Nephron progenitor cell (in vitro differentiated cells): ENCODE measurements around the gene KRTAP4-4.
A peak's percentile ranks its signal among the peaks of the same experiment; 100 is the strongest.
"Not testable (repeated sequence)": the region's sequence is repeated elsewhere in the genome, so short reads cannot be mapped to it uniquely, and the experiment has no call there.

ENCODE experiments used
- DNase-seq: peaks from one replicate; pipeline ENCODE4 v3.0.0; 2021
- H3K27ac Mint-ChIP-seq: 2 replicates; pipeline ENCODE4 v1.8.0; 2021; ENCODE audit warnings: mild to moderate bottlenecking, moderate library complexity, mixed read lengths
- H3K27me3 Mint-ChIP-seq: 2 replicates; pipeline ENCODE4 v1.8.0; 2021; ENCODE audit warnings: mild to moderate bottlenecking, low read depth, mixed read lengths; ENCODE audit not compliant: poor library complexity
- H3K36me3 Mint-ChIP-seq: 2 replicates; pipeline ENCODE4 v1.8.0; 2021; ENCODE audit warnings: low read depth, mixed read lengths
- H3K4me1 Mint-ChIP-seq: 2 replicates; pipeline ENCODE4 v1.8.0; 2021; ENCODE audit warnings: mixed read lengths
- H3K4me3 Mint-ChIP-seq: 2 replicates; pipeline ENCODE4 v1.8.0; 2021; ENCODE audit warnings: mild to moderate bottlenecking, moderate library complexity, mixed read lengths
- H3K9me3 Mint-ChIP-seq: 2 replicates; pipeline ENCODE4 v1.8.0; 2021; ENCODE audit warnings: mild to moderate bottlenecking, moderate library complexity, mixed read lengths
- CTCF ChIP-seq: fragments of 200-600 bp; sonication (generic); IDR thresholded peaks from 2 replicates; pipeline ENCODE4 v1.5.0; 2021; ENCODE audit warnings: antibody characterized with exemption

Gene KRTAP4-4

DNA sequence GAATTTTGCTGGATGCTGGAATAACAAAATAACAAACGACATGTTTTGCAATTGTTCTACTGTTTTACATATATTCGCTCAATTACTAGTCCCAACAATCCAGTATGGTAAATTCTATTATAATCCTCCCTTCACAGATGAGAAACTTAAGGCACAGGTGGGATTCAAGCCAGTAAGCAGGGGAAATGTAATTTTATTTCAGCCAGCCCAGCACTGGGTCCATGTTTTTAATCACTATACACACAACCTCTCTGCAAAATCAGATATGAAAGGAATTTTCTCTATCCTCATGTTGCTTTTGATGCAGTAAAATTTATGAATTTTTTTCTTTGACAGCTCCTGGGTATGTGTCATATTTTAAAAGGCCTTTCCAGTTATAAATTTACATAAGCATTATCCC lies 15.3 kb downstream of the KRTAP4-4 start:
- no peak overlapping the region for H3K27ac Mint-ChIP-seq
- no peak overlapping the region for H3K4me3 Mint-ChIP-seq
- peaks cover 14% of the 10 kb centered on the region for H3K36me3 Mint-ChIP-seq
- H3K9me3 Mint-ChIP-seq: peaks cover 36% of the 10 kb centered on the region
- TF ChIP-seq CTCF: no peak
- no peaks in the 10 kb centered on the region for H3K4me1 Mint-ChIP-seq
- peaks cover 7% of the 10 kb centered on the region for H3K27me3 Mint-ChIP-seq
- DNase-seq: no peak

DNA sequence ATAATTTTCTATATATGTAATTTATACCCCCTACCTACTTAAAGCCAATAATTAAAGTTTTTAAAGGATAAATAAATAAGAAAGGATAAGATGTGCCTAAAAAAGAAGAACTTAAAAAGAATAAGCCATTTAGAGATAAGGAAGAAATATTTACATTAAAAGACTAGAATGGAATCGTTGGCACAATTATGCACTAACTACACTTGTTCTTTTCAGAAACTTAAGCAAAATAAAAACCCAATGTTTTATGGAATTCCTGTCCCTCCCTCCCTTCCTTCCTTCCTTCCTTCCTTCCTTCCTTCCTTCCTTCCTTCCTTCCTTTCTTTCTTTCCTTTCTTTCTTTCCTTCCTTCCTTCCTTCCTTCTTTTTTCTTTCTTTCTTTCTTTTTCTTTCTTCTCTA lies 15.7 kb downstream of the KRTAP4-4 start:
- H3K4me3 Mint-ChIP-seq: no peak overlapping the region
- H3K9me3 Mint-ChIP-seq: peaks cover 37% of the 10 kb centered on the region
- no peak overlapping the region for H3K27ac Mint-ChIP-seq
- H3K36me3 Mint-ChIP-seq: peaks cover 14% of the 10 kb centered on the region
- DNase-seq: no peak
- H3K27me3 Mint-ChIP-seq: peaks cover 7% of the 10 kb centered on the region
- no peak for TF ChIP-seq CTCF
- no peaks in the 10 kb centered on the region for H3K4me1 Mint-ChIP-seq

DNA sequence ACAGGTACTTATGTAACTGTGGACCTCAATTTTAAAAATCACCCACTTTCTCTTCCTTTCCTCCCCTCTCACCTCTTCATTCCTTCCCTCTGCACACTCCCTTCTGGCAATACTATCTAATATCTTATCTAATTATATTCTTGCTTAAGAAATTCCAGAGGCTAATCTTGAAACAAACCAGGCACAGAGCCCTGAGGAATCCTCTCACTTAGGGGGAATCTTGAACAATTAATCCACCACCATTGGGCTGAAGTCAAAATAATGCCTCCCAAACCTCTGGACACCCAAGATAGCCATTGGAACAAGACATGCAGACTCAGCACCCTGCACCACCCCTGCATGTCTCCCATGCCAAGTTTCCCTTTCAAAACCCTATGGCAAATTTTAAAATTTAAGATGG lies 19.2 kb downstream of the KRTAP4-4 start:
- Mint-ChIP-seq H3K9me3 (peaks cover 61% of the 10 kb centered on the region), H3K4me3 (no peak overlapping the region), H3K27me3 (peaks cover 8% of the 10 kb centered on the region), H3K4me1 (no peaks in the 10 kb centered on the region), H3K27ac (no peak overlapping the region), H3K36me3 (peaks cover 14% of the 10 kb centered on the region)
- no peak for TF ChIP-seq CTCF
- no peak for DNase-seq

DNA sequence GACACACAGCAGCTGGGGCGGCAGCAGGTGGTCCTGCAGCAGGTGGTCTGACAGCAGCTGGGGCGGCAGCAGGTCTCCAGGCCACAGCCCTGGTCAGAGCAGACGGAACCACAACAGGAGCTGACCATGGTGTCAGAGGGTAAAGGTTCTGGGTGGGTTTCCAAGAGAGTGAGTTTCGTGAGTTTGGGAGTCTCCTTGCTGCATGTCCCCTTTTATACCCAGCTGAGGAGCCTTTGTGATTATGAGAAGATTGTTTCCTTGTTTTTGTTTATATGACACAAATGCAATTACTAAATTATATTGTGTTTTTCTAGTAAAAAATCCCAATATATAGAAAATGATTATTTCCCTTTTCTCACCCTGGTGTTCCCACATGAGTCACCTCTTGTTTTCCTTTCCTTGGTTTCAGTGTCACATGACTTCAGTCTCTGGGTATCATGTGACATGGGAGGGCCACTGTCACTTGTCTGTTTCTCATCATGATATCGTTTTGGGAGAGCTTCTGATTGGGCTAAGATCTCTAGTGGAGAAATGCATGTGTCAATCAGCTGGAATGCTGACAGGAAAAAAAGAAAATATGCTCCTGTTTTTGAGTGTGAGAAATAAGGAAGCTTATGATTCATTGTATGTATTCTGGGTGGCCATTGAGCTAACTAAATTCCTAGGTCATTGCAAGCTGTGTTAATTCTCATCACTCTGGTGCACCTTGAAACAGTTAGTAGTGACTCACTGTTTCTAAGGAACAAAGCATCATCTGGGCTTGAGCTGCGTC lies 20.0 kb downstream of the KRTAP4-4 start, which contains the start of gene KRTAP4-6:
TSS of gene KRTAP4-6 (minus strand) at position 185 of the 772 bp plus-strand sequence. CDS start at position 128, 57 bp downstream.
- H3K27me3 Mint-ChIP-seq: peaks cover 8% of the 10 kb centered on the region
- no peak for TF ChIP-seq CTCF
- DNase-seq: no peak
- peaks cover 62% of the 10 kb centered on the region for H3K9me3 Mint-ChIP-seq
- peak within 1 kb of the TSS; percentile 13 for H3K27ac Mint-ChIP-seq
- H3K4me3 Mint-ChIP-seq: no peak within 1 kb of the TSS
- H3K36me3 Mint-ChIP-seq: peaks cover 14% of the 10 kb centered on the region
- H3K4me1 Mint-ChIP-seq: no peaks in the 10 kb centered on the region

DNA sequence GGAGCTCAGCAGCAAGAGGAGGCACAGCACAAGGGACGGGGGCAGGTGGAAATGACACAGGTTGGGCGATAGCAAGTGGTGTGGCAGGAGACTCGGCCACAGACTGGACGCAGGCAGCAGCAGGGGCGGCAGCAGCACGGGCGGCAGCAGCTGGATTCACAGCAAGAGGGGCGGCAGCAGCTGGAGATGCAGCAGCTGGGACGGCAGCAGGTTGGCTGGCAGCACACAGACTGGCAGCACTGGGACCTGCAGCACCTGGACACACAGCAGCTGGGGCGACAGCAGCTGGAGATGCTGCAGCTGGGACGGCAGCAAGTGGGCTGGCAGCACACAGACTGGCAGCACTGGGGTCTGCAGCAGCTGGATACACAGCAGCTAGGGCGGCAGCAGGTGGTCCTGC lies 20.7 kb downstream of the KRTAP4-4 start:
- H3K36me3 Mint-ChIP-seq: peaks cover 14% of the 10 kb centered on the region
- H3K4me1 Mint-ChIP-seq, H3K27me3 Mint-ChIP-seq, H3K4me3 Mint-ChIP-seq, DNase-seq: not testable (repeated sequence)
- peaks cover 58% of the 10 kb centered on the region for H3K9me3 Mint-ChIP-seq
- H3K27ac Mint-ChIP-seq: peak overlapping the region; percentile 13

- DNase-seq: no peak
- no peak overlapping the region for H3K27ac Mint-ChIP-seq
- no peak for TF ChIP-seq CTCF
- no peaks in the 10 kb centered on the region for H3K4me1 Mint-ChIP-seq
- H3K27me3 Mint-ChIP-seq: peaks cover 14% of the 10 kb centered on the region
- peaks cover 20% of the 10 kb centered on the region for H3K9me3 Mint-ChIP-seq
- H3K4me3 Mint-ChIP-seq: no peak overlapping the region
- no peaks in the 10 kb centered on the region for H3K36me3 Mint-ChIP-seq
These were observed 26.4 kb downstream of the KRTAP4-4 start for GRCh38 chr17:41133880-41134735.
